ENCODE data around the gene KRTAP22-1. TPM values are rescaled to one million over a fixed set of nuclear protein-coding genes. Genes with fewer than 3 reads are reported as not detected.

KRTAP22-1 gene
- total and polyA plus RNA-seq, 2 donors (not counting 1 experiment from before 2014, with no cell fraction given) = not detected

DNA sequence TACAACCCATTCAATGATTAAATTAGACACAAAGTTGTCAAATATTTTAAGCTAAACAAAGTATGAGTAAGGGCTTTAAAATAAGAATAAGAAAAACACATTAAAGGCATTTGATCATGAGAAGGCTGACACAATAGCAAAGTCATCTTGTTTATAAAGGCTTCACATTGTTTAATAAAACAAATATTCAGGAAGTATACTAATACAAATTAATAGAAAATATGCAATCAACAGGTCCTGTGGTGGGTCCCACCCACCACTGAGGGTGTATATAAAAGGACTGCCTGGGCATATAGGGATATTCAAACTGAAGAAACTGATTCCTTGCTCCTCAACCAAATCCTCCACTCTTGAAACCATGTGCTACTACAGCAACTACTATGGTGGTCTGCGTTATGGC is 34.0 kb downstream of the KRTAP22-1 start, which contains the start of gene KRTAP20-2:
TSS of gene KRTAP20-2 (plus strand) at position 301 of the 400 bp plus-strand sequence. CDS start at position 359, 58 bp downstream.
- DNase-seq = no peak
- no peaks in the 10 kb centered on the region for H3K36me3 ChIP-seq (replicated peaks in 1 of 2; ENCODE audit: control extremely low read depth in 1 of 2, control insufficient read depth in 1 of 2, extremely low read depth in 1 of 2, insufficient read depth in 2 of 2, low read length in 1 of 2)
- ChIA-PET CTCF (no interaction called here), POLR2A (no interaction called here)
- H3K9me3 Mint-ChIP-seq (ENCODE audit: insufficient read depth) = peaks cover 9% of the 10 kb centered on the region
- no peak within 1 kb of the TSS for H3K4me2 ChIP-seq (replicated peaks; ENCODE audit: low read depth, low read length, poor library complexity, severe bottlenecking)
- H4K20me1 ChIP-seq (ENCODE audit: control insufficient read depth, insufficient read depth, low read length, poor library complexity, severe bottlenecking) = no peaks in the 10 kb centered on the region
- H3K4me3 Mint-ChIP-seq = no peak within 1 kb of the TSS
- H3K9ac ChIP-seq (ENCODE audit: low read length) = no peak within 1 kb of the TSS
- no peak for TF ChIP-seq EZH2 (IDR thresholded peaks at IDR 0.05; ENCODE audit: borderline replicate concordance, insufficient read depth, low read depth, low read length, poor library complexity, severe bottlenecking)
- TF ChIP-seq, protein P1, sequence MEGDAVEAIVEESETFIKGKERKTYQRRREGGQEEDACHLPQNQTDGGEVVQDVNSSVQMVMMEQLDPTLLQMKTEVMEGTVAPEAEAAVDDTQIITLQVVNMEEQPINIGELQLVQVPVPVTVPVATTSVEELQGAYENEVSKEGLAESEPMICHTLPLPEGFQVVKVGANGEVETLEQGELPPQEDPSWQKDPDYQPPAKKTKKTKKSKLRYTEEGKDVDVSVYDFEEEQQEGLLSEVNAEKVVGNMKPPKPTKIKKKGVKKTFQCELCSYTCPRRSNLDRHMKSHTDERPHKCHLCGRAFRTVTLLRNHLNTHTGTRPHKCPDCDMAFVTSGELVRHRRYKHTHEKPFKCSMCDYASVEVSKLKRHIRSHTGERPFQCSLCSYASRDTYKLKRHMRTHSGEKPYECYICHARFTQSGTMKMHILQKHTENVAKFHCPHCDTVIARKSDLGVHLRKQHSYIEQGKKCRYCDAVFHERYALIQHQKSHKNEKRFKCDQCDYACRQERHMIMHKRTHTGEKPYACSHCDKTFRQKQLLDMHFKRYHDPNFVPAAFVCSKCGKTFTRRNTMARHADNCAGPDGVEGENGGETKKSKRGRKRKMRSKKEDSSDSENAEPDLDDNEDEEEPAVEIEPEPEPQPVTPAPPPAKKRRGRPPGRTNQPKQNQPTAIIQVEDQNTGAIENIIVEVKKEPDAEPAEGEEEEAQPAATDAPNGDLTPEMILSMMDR (IDR thresholded peaks at IDR 0.05) = no peak
- H3K4me1 ChIP-seq (ENCODE audit: control insufficient read depth in 2 of 2, insufficient read depth in 2 of 2, low read length in 2 of 2) = no peaks in the 10 kb centered on the region
- peaks cover 0 to 2% (median 0%) of the 10 kb centered on the region in 3 donors for H3K9me3 ChIP-seq (ENCODE audit: control extremely low read depth in 1 of 3, control insufficient read depth in 2 of 3, insufficient read depth in 1 of 3, low read length in 2 of 3)
- no peaks in the 10 kb centered on the region for H3K27me3 Mint-ChIP-seq
- no peak within 1 kb of the TSS for H3K27ac ChIP-seq (ENCODE audit: low read length in 2 of 2)
- no peak for ATAC-seq (ENCODE audit: low read depth)
- no peak within 1 kb of the TSS for H3K4me3 ChIP-seq (ENCODE audit: control extremely low read depth in 1 of 5, extremely low read depth in 1 of 5, insufficient read depth in 1 of 5, low read depth in 2 of 5, low read length in 4 of 5)
- H3K79me2 ChIP-seq (ENCODE audit: control insufficient read depth, insufficient read depth, low read length) = no peaks in the 10 kb centered on the region
- WGBS (ENCODE audit: insufficient coverage) = no CpG with 5 or more reads among the region's 1 CpG
- H3K4me1 Mint-ChIP-seq = no peaks in the 10 kb centered on the region
- no peaks in the 10 kb centered on the region for H3K27me3 ChIP-seq (replicated peaks in 1 of 4; ENCODE audit: control extremely low read depth in 1 of 4, control insufficient read depth in 3 of 4, insufficient read depth in 4 of 4, low read length in 3 of 4)
- H3K27ac Mint-ChIP-seq = no peak within 1 kb of the TSS
- no peak within 1 kb of the TSS for H2AFZ ChIP-seq (ENCODE audit: insufficient read depth, low read depth, low read length, poor library complexity, severe bottlenecking)
- intact Hi-C loops (cut with micrococcal nuclease) = no loop called here

- Mint-ChIP-seq H3K27ac (no peak overlapping the region), H3K4me3 (no peak overlapping the region), H3K4me1 (no peaks in the 10 kb centered on the region), H3K27me3 (no peaks in the 10 kb centered on the region), H3K9me3 (ENCODE audit: insufficient read depth) (peaks cover 5% of the 10 kb centered on the region)
- ATAC-seq (ENCODE audit: low read depth) = no peak
- CTCF ChIA-PET = no interaction called here
- POLR2A ChIA-PET = no interaction called here
- Histone ChIP-seq H3K9me3 (ENCODE audit: control extremely low read depth in 1 of 3, control insufficient read depth in 2 of 3, insufficient read depth in 1 of 3, low read length in 2 of 3) (no peaks in the 10 kb centered on the region), H2AFZ (ENCODE audit: insufficient read depth, low read depth, low read length, poor library complexity, severe bottlenecking) (no peak overlapping the region), H3K9ac (ENCODE audit: low read length) (no peak overlapping the region), H3K4me3 (ENCODE audit: control extremely low read depth in 1 of 5, extremely low read depth in 1 of 5, insufficient read depth in 1 of 5, low read depth in 2 of 5, low read length in 4 of 5) (no peak overlapping the region), H3K27me3 (replicated peaks in 1 of 4; ENCODE audit: control extremely low read depth in 1 of 4, control insufficient read depth in 3 of 4, insufficient read depth in 4 of 4, low read length in 3 of 4) (no peaks in the 10 kb centered on the region), H3K27ac (ENCODE audit: low read length in 2 of 2) (no peak overlapping the region), H4K20me1 (ENCODE audit: control insufficient read depth, insufficient read depth, low read length, poor library complexity, severe bottlenecking) (no peaks in the 10 kb centered on the region), H3K36me3 (replicated peaks in 1 of 2; ENCODE audit: control extremely low read depth in 1 of 2, control insufficient read depth in 1 of 2, extremely low read depth in 1 of 2, insufficient read depth in 2 of 2, low read length in 1 of 2) (no peaks in the 10 kb centered on the region), H3K4me1 (ENCODE audit: control insufficient read depth in 2 of 2, insufficient read depth in 2 of 2, low read length in 2 of 2) (no peaks in the 10 kb centered on the region), H3K79me2 (ENCODE audit: control insufficient read depth, insufficient read depth, low read length) (no peaks in the 10 kb centered on the region), H3K4me2 (replicated peaks; ENCODE audit: low read depth, low read length, poor library complexity, severe bottlenecking) (no peak overlapping the region)
- intact Hi-C loops (cut with micrococcal nuclease) = no loop called here
- TF ChIP-seq, protein P1 (IDR thresholded peaks at IDR 0.05) = no peak
- TF ChIP-seq EZH2 (IDR thresholded peaks at IDR 0.05; ENCODE audit: borderline replicate concordance, insufficient read depth, low read depth, low read length, poor library complexity, severe bottlenecking) = no peak
- WGBS (ENCODE audit: insufficient coverage) = 100% methylated on average over 2 of the region's 3 CpGs
- DNase-seq = no peak
These were observed 37.8 kb downstream of the KRTAP22-1 start for GRCh38 chr21:30638686-30639085.
